K562 (cell line): ENCODE results near the gene GSTM2. TPM values are rescaled to one million over a fixed set of nuclear protein-coding genes. Genes with fewer than 3 reads are reported as not detected.

Experiments used
- ATF3 ChIP-seq, 2 experiments: fragments of 450-650 bp in 1 of 2; sonication (generic) in 1 of 2; formaldehyde crosslinking in 1 of 2; IDR thresholded peaks in 1 of 2; conservative IDR thresholded peaks in 1 of 2; 2 replicates each; pipeline versions ENCODE4 v1.6.1 to v1.8.1; 2016 to 2023; ENCODE audit warnings: mild to moderate bottlenecking in 2 of 2, moderate library complexity in 2 of 2, inconsistent platforms in 1 of 2, missing genetic modification reagents in 1 of 2
- BHLHE40 ChIP-seq: IDR thresholded peaks from 2 replicates; pipeline ENCODE4 v1.6.1; 2011; ENCODE audit warnings: low read length, improper control_type of control experiment
- CBFA2T3 ChIP-seq: fragments of 450-650 bp; IDR thresholded peaks from 2 replicates; pipeline ENCODE4 v1.6.1; 2017
- CTCF ChIP-seq, 3 experiments: IDR thresholded peaks in 2 of 3; conservative IDR thresholded peaks in 1 of 3; 2 replicates each; pipeline ENCODE4 v1.5.1; 2011 to 2012; ENCODE audit warnings: low read length in 3 of 3, mild to moderate bottlenecking in 3 of 3, control low read depth in 2 of 3, improper control_type of control experiment in 1 of 3, inconsistent platforms in 1 of 3, low read depth in 1 of 3, mixed read lengths in 1 of 3, moderate library complexity in 1 of 3; ENCODE audit not compliant: insufficient read depth in 2 of 3
- MXD1 ChIP-seq: fragments of 250-450 bp; sonication (Bioruptor Pico); IDR thresholded peaks from 2 replicates; pipeline ENCODE4 v1.8.0; 2021; ENCODE audit warnings: borderline replicate concordance, mild to moderate bottlenecking, moderate library complexity; ENCODE audit not compliant: poor library complexity, severe bottlenecking
- NCOA2 ChIP-seq, 2 experiments: fragments of 450-650 bp; IDR thresholded peaks; 2 replicates each; pipeline ENCODE4 v1.6.1; 2018; ENCODE audit warnings: mild to moderate bottlenecking in 2 of 2, moderate library complexity in 1 of 2; ENCODE audit not compliant: partially characterized antibody in 2 of 2
- NELFE ChIP-seq: IDR thresholded peaks from 2 replicates; pipeline ENCODE4 v1.6.1; 2011; ENCODE audit warnings: mild to moderate bottlenecking; ENCODE audit not compliant: insufficient read depth, insufficient read length
- PHF21A ChIP-seq: fragments of 450-650 bp; IDR thresholded peaks from 2 replicates; pipeline ENCODE4 v1.6.1; 2017; ENCODE audit warnings: low read depth, borderline replicate concordance
- RBM39 ChIP-seq: fragments of 200-400 bp; formaldehyde crosslinking; optimal IDR thresholded peaks from 2 replicates; pipeline ENCODE3; 2018; ENCODE audit warnings: low read depth, low read length
- RUNX1 ChIP-seq: sonication (generic); IDR thresholded peaks from 2 replicates; pipeline ENCODE4 v1.6.1; 2016; ENCODE audit warnings: antibody characterized with exemption, low read depth
- SMARCA5 ChIP-seq: fragments of 450-650 bp; IDR thresholded peaks from 2 replicates; pipeline ENCODE4 v1.6.1; 2016
- TAF9B ChIP-seq: fragments of 450-650 bp; IDR thresholded peaks from 2 replicates; pipeline ENCODE4 v1.6.1; 2018; ENCODE audit warnings: mild to moderate bottlenecking; ENCODE audit not compliant: partially characterized antibody
- TEAD4 ChIP-seq, 2 experiments: sonication (generic) in 1 of 2; formaldehyde crosslinking in 1 of 2; IDR thresholded peaks; 2 replicates each; pipeline versions ENCODE4 v1.6.1 to v1.8.0; 2012 to 2022; ENCODE audit warnings: borderline replicate concordance in 1 of 2, inconsistent platforms in 1 of 2, low read length in 1 of 2, mild to moderate bottlenecking in 1 of 2, missing genetic modification reagents in 1 of 2
- TFAP4 ChIP-seq: sonication (generic); formaldehyde crosslinking; IDR thresholded peaks from 2 replicates; pipeline ENCODE4 v1.8.0; 2022; ENCODE audit warnings: missing genetic modification reagents, mild to moderate bottlenecking, moderate library complexity, borderline replicate concordance
- VEZF1 ChIP-seq: fragments of 200-800 bp; sonication (Bioruptor generic); IDR thresholded peaks from 2 replicates; pipeline ENCODE4 v1.6.1; 2017; ENCODE audit warnings: missing genetic modification characterization, missing compliant biosample characterization
- ZBTB9 ChIP-seq: fragments of 450-650 bp; formaldehyde crosslinking; IDR thresholded peaks from 2 replicates; pipeline ENCODE4 v1.4.0; 2020; ENCODE audit warnings: mild to moderate bottlenecking, moderate library complexity
- ZNF134 ChIP-seq: fragments of 250-450 bp; sonication (Bioruptor Pico); conservative IDR thresholded peaks from 2 replicates; pipeline ENCODE4 v1.4.0; 2020
- polyA plus RNA-seq, 8 experiments: library from polyadenylated mRNA; depleted of rRNA in 4 of 8; stranded (reverse) in 5 of 8; unstranded in 3 of 8; fragments of >200 nt; fragmentation: Nextera tagmentation in 2 of 8; fragmentation: Illumina TruSeq in 1 of 8; extraction: Ambion mirVana in 2 of 8; extraction: Trizol in 1 of 8; gene quantifications; 2 replicates each; pipeline versions ENCODE4 v1.2.1 to v1.2.3, GENCODE V29; 2011 to 2014; ENCODE audit warnings: inconsistent platforms in 1 of 8, missing spikeins in 1 of 8
- total RNA-seq, 7 experiments: library from RNA; depleted of rRNA in 6 of 7; stranded (reverse); fragments of >200 nt in 6 of 7; fragmentation: Illumina TruSeq in 2 of 7; extraction: Trizol in 2 of 7; gene quantifications; 2 replicates each; pipeline versions ENCODE4 v1.2.1 to v1.2.3, GENCODE V29; 2011 to 2021; ENCODE audit warnings: low replicate concordance in 1 of 7
- TF ChIP-seq, protein P1 (sequence below): fragments of 450-650 bp; IDR thresholded peaks from 2 replicates; pipeline ENCODE4 v1.6.1; 2017; ENCODE audit warnings: mild to moderate bottlenecking, moderate library complexity

GSTM2 gene
- total and polyA plus RNA-seq, 9 of the 15 experiments (the other 6 are each of a cell fraction or from before 2014, with no cell fraction given) = 1.6 to 15.1 (median 6.8) TPM

- TF ChIP-seq SMARCA5 (peak; percentile 54; the same call in 1 of the 2 replicates), ZBTB9 (CRISPR knock-in tag) (peak; percentile 87; the same call in 1 of the 2 replicates), NELFE (no peak), CTCF (IDR thresholded peaks at IDR 0.05 in 2 of 3, conservative IDR thresholded peaks at IDR 0.05 in 1 of 3; ENCODE audit: insufficient read depth in 2 of 3, low read depth in 1 of 3, low read length in 3 of 3) (peak; percentile 91 to 99 (median 92)), ZNF134 (CRISPR knock-in tag) (no peak), TAF9B (no peak), BHLHE40 (peak; percentile 5; the same call in 1 of the 2 replicates), CBFA2T3 (peak; percentile 51; the same call in 1 of the 2 replicates), VEZF1 (CRISPR knock-in tag) (peak; percentile 69), TFAP4 (CRISPR knock-in tag) (peak; percentile 60; the same call in 1 of the 2 replicates), NCOA2 (IDR thresholded peaks at IDR 0.05; ENCODE audit: partially characterized antibody in 2 of 2) (no peak), RUNX1 (no peak), PHF21A (no peak), ATF3 (IDR thresholded peaks at IDR 0.05) (no peak), ATF3 (CRISPR knock-in tag; conservative IDR thresholded peaks at IDR 0.05) (no peak; the same call in 1 of the 2 replicates), MXD1 (no peak), RBM39 (peak; percentile 44), TEAD4 (IDR thresholded peaks at IDR 0.05; ENCODE audit: low read length) (peak; percentile 37; the same call in 1 of the 2 replicates), TEAD4 (CRISPR knock-in tag; IDR thresholded peaks at IDR 0.05; ENCODE audit: borderline replicate concordance) (no peak)
- TF ChIP-seq, protein P1, sequence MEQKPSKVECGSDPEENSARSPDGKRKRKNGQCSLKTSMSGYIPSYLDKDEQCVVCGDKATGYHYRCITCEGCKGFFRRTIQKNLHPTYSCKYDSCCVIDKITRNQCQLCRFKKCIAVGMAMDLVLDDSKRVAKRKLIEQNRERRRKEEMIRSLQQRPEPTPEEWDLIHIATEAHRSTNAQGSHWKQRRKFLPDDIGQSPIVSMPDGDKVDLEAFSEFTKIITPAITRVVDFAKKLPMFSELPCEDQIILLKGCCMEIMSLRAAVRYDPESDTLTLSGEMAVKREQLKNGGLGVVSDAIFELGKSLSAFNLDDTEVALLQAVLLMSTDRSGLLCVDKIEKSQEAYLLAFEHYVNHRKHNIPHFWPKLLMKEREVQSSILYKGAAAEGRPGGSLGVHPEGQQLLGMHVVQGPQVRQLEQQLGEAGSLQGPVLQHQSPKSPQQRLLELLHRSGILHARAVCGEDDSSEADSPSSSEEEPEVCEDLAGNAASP = no peak
Measured at GRCh38 chr1:109640285-109640865, 27.5 kb upstream of the GSTM2 start (continued).
